ENCODE measurements around the gene LRRN1.

Gene LRRN1

DNA sequence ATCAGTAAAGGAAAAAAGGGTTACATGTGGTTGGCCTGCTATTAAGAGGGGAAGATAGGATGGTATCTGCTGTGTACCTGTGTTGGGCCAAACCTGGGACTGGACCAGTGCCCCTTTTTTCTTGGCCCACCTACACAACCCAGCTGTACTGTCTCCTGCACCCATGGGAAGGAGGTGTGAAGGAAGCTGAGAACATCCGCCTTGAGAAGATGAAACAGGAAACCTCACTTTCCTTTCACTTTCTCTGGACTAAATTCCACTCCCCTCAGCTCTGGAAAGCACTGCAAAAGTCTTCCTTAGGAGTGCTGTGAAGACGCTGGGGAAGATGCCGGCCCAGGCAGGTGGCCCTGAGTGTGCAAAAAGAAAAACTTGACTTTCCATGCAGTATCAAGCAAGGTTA lies 37.6 kb downstream of the LRRN1 start:
- H4K20me1 ChIP-seq (ENCODE audit: low read depth, low read length): no peaks in the 10 kb centered on the region
- no peak for TF ChIP-seq EZH2phosphoT487 (conservative IDR thresholded peaks at IDR 0.05; ENCODE audit: low read length)
- TF ChIP-seq, protein P1, sequence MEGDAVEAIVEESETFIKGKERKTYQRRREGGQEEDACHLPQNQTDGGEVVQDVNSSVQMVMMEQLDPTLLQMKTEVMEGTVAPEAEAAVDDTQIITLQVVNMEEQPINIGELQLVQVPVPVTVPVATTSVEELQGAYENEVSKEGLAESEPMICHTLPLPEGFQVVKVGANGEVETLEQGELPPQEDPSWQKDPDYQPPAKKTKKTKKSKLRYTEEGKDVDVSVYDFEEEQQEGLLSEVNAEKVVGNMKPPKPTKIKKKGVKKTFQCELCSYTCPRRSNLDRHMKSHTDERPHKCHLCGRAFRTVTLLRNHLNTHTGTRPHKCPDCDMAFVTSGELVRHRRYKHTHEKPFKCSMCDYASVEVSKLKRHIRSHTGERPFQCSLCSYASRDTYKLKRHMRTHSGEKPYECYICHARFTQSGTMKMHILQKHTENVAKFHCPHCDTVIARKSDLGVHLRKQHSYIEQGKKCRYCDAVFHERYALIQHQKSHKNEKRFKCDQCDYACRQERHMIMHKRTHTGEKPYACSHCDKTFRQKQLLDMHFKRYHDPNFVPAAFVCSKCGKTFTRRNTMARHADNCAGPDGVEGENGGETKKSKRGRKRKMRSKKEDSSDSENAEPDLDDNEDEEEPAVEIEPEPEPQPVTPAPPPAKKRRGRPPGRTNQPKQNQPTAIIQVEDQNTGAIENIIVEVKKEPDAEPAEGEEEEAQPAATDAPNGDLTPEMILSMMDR (IDR thresholded peaks at IDR 0.05; ENCODE audit: insufficient read depth, low read length, poor library complexity, severe bottlenecking): no peak
- H2AFZ ChIP-seq (ENCODE audit: low read depth, low read length, severe bottlenecking): no peak overlapping the region
- no peak overlapping the region for H3K27ac ChIP-seq (ENCODE audit: low read depth, low read length)
- no peak overlapping the region for H3K9ac ChIP-seq (ENCODE audit: low read length)
- H3K9me3 ChIP-seq (ENCODE audit: insufficient read depth, low read length): no peaks in the 10 kb centered on the region
- H3K4me3 ChIP-seq (ENCODE audit: insufficient read depth, low read length, poor library complexity, severe bottlenecking): no peak overlapping the region
- no peak overlapping the region for H3K4me2 ChIP-seq (ENCODE audit: low read depth, low read length, poor library complexity, severe bottlenecking)
- H3K79me2 ChIP-seq (ENCODE audit: insufficient read depth, low read length): no peaks in the 10 kb centered on the region
- H3F3A ChIP-seq (ENCODE audit: insufficient read depth): no peaks in the 10 kb centered on the region
- no peaks in the 10 kb centered on the region for H3K9me2 ChIP-seq (replicated peaks; ENCODE audit: insufficient read depth, low read length)
- H3K36me3 ChIP-seq (ENCODE audit: low read length): no peaks in the 10 kb centered on the region
- no peaks in the 10 kb centered on the region for H3K27me3 ChIP-seq (ENCODE audit: low read length)

DNA sequence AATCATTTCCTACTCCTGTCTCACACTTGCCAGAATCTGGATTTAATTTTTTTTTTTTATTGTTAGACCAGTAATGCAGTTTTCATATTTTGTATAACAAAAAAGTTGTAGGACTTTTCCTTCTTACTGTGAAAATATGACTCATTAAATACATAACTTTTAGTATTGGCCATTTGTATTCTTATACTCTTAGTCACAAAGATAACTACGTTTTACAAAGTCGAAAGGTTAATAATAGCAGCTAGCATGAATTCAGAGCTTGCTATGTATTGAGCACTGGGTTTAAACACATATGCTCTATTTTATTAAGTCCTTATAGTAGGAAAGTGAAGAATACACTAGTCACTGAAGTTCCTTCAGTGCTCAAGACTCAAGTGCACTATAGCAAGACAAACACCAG lies 43.1 kb downstream of the LRRN1 start:
- Histone ChIP-seq H3K9me2 (replicated peaks; ENCODE audit: insufficient read depth, low read length) (no peaks in the 10 kb centered on the region), H2AFZ (ENCODE audit: low read depth, low read length, severe bottlenecking) (no peak overlapping the region), H3F3A (ENCODE audit: insufficient read depth) (no peaks in the 10 kb centered on the region), H3K9ac (ENCODE audit: low read length) (no peak overlapping the region), H3K4me2 (ENCODE audit: low read depth, low read length, poor library complexity, severe bottlenecking) (no peak overlapping the region), H3K9me3 (ENCODE audit: insufficient read depth, low read length) (no peaks in the 10 kb centered on the region), H3K27me3 (ENCODE audit: low read length) (no peaks in the 10 kb centered on the region), H4K20me1 (ENCODE audit: low read depth, low read length) (no peaks in the 10 kb centered on the region), H3K27ac (ENCODE audit: low read depth, low read length) (no peak overlapping the region), H3K36me3 (ENCODE audit: low read length) (no peaks in the 10 kb centered on the region), H3K4me3 (ENCODE audit: insufficient read depth, low read length, poor library complexity, severe bottlenecking) (no peak overlapping the region), H3K79me2 (ENCODE audit: insufficient read depth, low read length) (no peaks in the 10 kb centered on the region)
- no peak for TF ChIP-seq EZH2phosphoT487 (conservative IDR thresholded peaks at IDR 0.05; ENCODE audit: low read length)
- TF ChIP-seq, protein P1 (IDR thresholded peaks at IDR 0.05; ENCODE audit: insufficient read depth, low read length, poor library complexity, severe bottlenecking): no peak

DNA sequence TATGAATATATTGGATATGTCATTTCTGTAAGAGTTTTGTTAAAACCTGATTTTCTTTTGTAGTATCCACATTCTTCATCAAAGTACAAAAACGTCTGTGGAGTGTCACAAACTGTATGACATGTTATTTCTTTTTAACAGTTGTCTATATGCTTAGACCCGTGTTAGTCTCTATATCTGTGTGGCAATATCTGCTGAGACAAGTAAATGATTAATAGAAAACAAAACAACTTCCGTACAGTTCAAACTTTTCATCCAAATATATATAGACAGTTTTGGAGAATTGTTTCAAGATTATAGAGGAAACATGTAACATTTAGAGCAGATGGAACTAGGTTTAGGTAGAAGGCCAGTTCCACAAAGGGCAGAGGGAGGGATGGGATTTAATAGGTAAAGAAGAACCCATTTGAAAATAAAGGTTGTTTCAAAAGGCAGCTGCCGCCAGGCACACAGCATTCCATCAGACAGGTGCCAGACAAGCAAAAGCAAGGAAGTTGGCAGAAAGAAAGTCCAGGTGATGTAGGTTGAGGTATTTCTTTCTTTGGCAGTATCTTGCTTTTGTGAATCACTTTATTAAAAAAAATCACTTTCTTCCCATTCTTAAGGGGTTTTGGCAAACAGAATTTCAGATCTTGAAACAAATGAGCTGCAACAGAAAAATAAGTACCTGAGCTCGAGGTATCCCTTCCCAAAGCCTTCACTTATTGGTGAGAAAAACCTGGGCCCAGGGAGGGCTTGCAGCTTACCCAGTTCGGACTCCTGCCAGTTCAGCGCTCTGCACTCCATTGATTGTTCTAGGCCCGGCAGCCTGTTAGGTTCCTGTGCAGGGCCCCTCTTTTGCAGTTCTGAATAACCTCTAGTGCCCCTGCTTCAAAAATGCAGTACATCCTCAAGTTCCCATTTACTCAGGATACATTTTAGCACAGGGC lies 49.0 kb downstream of the LRRN1 start:
- TF ChIP-seq, protein P1 (IDR thresholded peaks at IDR 0.05; ENCODE audit: insufficient read depth, low read length, poor library complexity, severe bottlenecking): no peak
- no peak for TF ChIP-seq EZH2phosphoT487 (conservative IDR thresholded peaks at IDR 0.05; ENCODE audit: low read length)
- no peak overlapping the region for H3K9ac ChIP-seq (ENCODE audit: low read length)
- no peaks in the 10 kb centered on the region for H3K27me3 ChIP-seq (ENCODE audit: low read length)
- H4K20me1 ChIP-seq (ENCODE audit: low read depth, low read length): no peaks in the 10 kb centered on the region
- no peak overlapping the region for H3K4me2 ChIP-seq (ENCODE audit: low read depth, low read length, poor library complexity, severe bottlenecking)
- H3F3A ChIP-seq (ENCODE audit: insufficient read depth): no peaks in the 10 kb centered on the region
- H3K9me2 ChIP-seq (replicated peaks; ENCODE audit: insufficient read depth, low read length): no peaks in the 10 kb centered on the region
- H3K4me3 ChIP-seq (ENCODE audit: insufficient read depth, low read length, poor library complexity, severe bottlenecking): no peak overlapping the region
- H3K36me3 ChIP-seq (ENCODE audit: low read length): no peaks in the 10 kb centered on the region
- H2AFZ ChIP-seq (ENCODE audit: low read depth, low read length, severe bottlenecking): no peak overlapping the region
- H3K79me2 ChIP-seq (ENCODE audit: insufficient read depth, low read length): no peaks in the 10 kb centered on the region
- H3K27ac ChIP-seq (ENCODE audit: low read depth, low read length): no peak overlapping the region
- no peaks in the 10 kb centered on the region for H3K9me3 ChIP-seq (ENCODE audit: insufficient read depth, low read length)
